Mesendoderm (in vitro differentiated cells): Measurements from ENCODE around the gene MPST.

Experiments used
- DNase-seq: peaks from one replicate; pipeline ENCODE4 v3.0.0; 2013
- H2AK5ac ChIP-seq: 2 replicates; pipeline ENCODE4 v1.6.1; 2013; ENCODE audit warnings: low read length, inconsistent platforms
- H2BK120ac ChIP-seq: 2 replicates; pipeline ENCODE4 v1.6.1; 2013; ENCODE audit warnings: low read depth, mild to moderate bottlenecking, low read length, moderate library complexity, mixed read lengths
- H2BK15ac ChIP-seq: replicated peaks from 2 replicates; pipeline ENCODE4 v1.6.1; 2013; ENCODE audit warnings: low read depth, mild to moderate bottlenecking, moderate library complexity
- H2BK5ac ChIP-seq: 2 replicates; pipeline ENCODE4 v1.6.1; 2013; ENCODE audit warnings: low read length, inconsistent platforms
- H3K18ac ChIP-seq: 2 replicates; pipeline ENCODE4 v1.6.1; 2013; ENCODE audit warnings: mild to moderate bottlenecking, low read length, mixed read lengths
- H3K23ac ChIP-seq: one replicate; pipeline ENCODE4 v1.6.1; 2013; ENCODE audit warnings: low read length
- H3K27ac ChIP-seq: 2 replicates; pipeline ENCODE4 v1.5.1; 2013; ENCODE audit warnings: low read depth, mild to moderate bottlenecking, inconsistent platforms, low read length, moderate library complexity
- H3K27me3 ChIP-seq: 2 replicates; pipeline ENCODE4 v1.6.1; 2013; ENCODE audit warnings: low read length, control low read depth, mild to moderate bottlenecking, inconsistent platforms; ENCODE audit not compliant: insufficient read depth, poor library complexity
- H3K36me3 ChIP-seq: 2 replicates; pipeline ENCODE4 v1.6.1; 2013; ENCODE audit warnings: low read length, inconsistent platforms; ENCODE audit not compliant: control insufficient read depth, insufficient read depth
- H3K4ac ChIP-seq: one replicate; pipeline ENCODE4 v1.6.1; 2013; ENCODE audit warnings: low read depth, mild to moderate bottlenecking, low read length, moderate library complexity
- H3K4me1 ChIP-seq: 2 replicates; pipeline ENCODE4 v1.6.1; 2013; ENCODE audit warnings: low read depth, low read length, inconsistent platforms; ENCODE audit not compliant: control insufficient read depth
- H3K4me2 ChIP-seq: 2 replicates; pipeline ENCODE4 v1.6.1; 2013; ENCODE audit warnings: low read length
- H3K4me3 ChIP-seq: 2 replicates; pipeline ENCODE4 v1.5.1; 2013; ENCODE audit warnings: mild to moderate bottlenecking, low read length
- H3K56ac ChIP-seq: one replicate; pipeline ENCODE4 v1.6.1; 2013; ENCODE audit warnings: low read length
- H3K79me1 ChIP-seq: 2 replicates; pipeline ENCODE4 v1.6.1; 2013; ENCODE audit warnings: low read length, inconsistent platforms
- H3K79me2 ChIP-seq: 2 replicates; pipeline ENCODE4 v1.6.1; 2013; ENCODE audit warnings: mild to moderate bottlenecking, low read length; ENCODE audit not compliant: control insufficient read depth, insufficient read depth
- H3K9ac ChIP-seq: 2 replicates; pipeline ENCODE4 v1.6.1; 2013; ENCODE audit warnings: low read length, inconsistent platforms
- H4K5ac ChIP-seq: one replicate; pipeline ENCODE4 v1.6.1; 2013; ENCODE audit warnings: low read length
- H4K8ac ChIP-seq: one replicate; pipeline ENCODE4 v1.6.1; 2013; ENCODE audit warnings: low read depth, mild to moderate bottlenecking, control low read depth, low read length, moderate library complexity
- WGBS: extraction: QIAGEN DNeasy Blood & Tissue Kit; methylation state at CpG from one replicate; pipeline ENCODE4 v1.1.7; 2013; ENCODE audit warnings: low lambda C conversion rate, missing lambda C conversion rate; ENCODE audit not compliant: insufficient coverage; ENCODE audit errors: extremely low coverage; 5-methylcytosine and 5-hydroxymethylcytosine counted together

MPST gene

DNA sequence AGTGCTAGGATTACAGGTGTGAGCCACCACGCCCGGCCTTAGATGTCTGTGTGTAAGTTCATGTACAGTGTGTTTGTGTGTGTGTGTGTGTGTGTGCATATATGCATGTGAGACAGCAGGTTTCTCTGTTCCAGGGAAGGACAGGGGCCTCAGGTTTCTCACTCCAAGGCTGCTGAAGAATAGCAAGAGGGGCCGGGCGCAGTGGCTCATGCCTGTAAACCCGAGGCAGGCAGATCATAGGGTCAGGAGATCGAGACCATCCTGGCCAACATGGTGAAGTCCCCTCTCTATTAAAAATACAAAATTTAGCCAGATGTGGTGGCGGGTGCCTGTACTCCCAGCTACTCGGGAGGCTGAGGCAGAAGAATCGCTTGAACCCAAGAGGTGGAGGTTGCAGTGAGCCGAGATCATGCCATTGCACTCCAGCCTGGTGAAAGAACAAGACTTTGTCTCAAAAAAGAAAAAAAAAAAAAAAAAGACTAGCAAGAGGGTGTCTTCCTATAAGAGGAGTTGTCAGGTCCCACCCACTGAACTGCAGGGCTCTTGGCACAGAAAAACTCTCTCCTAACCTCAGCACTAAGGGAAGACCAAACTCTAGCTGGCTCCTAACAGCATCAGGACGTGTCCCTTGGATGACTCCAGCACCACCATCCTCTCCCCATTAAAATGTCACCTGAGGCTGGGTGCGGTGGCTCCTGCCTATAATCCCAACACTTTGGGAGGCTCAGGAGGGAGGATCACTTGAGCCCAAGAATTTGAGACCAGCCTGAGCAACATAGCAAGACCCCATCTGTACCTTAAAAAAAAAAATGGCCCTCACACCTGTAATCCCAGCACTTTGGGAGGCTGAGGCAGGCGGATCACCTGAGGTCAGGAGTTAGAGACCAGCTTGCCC is 40.3 kb upstream of the MPST start:
- Histone ChIP-seq H2BK15ac (no peak overlapping the region), H3K79me2 (no peaks in the 10 kb centered on the region), H2BK120ac (no peak overlapping the region), H2AK5ac (no peak overlapping the region), H3K18ac (no peak overlapping the region), H3K4me3 (no peak overlapping the region), H3K79me1 (no peaks in the 10 kb centered on the region), H3K27ac (no peak overlapping the region), H3K56ac (no peak overlapping the region), H2BK5ac (no peak overlapping the region), H3K4ac (no peak overlapping the region), H3K36me3 (no peaks in the 10 kb centered on the region), H3K27me3 (no peaks in the 10 kb centered on the region), H4K8ac (no peak overlapping the region), H3K23ac (no peak overlapping the region), H3K4me2 (no peak overlapping the region), H3K9ac (no peak overlapping the region), H4K5ac (no peak overlapping the region), H3K4me1 (no peaks in the 10 kb centered on the region)
- WGBS = no CpG with 5 or more reads among the region's 13 CpGs
- DNase-seq = no peak

DNA sequence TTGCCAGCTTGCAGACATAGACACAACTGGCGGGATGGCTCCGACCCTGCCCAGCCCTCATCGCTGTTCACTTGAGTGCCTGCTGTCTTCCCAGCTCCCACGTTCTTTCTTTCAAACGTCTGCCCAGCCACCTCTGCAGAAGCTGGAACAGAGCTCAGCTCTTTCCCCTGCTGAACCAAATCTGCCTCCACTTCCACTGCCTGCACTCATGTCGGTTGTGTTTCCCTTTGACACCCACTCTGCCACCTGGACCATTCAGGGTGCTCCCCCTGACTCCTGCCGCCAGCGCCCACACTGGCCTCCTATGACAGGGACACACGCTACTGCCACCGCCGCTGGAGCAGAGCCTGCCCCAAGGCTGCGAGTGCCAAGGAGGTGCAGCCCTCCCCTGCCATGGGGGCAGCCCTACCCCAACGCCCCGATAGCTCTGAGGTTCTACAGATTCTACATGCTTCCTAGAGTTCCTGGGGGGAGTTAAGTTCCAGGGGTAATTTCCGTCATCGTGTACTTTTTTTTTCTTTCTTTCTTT is 38.2 kb upstream of the MPST start:
- H3K79me2 ChIP-seq = no peaks in the 10 kb centered on the region
- H3K27me3 ChIP-seq = no peaks in the 10 kb centered on the region
- H3K9ac ChIP-seq = no peak overlapping the region
- no peak overlapping the region for H3K18ac ChIP-seq
- no peak overlapping the region for H2BK120ac ChIP-seq
- H3K27ac ChIP-seq = no peak overlapping the region
- no peak overlapping the region for H3K23ac ChIP-seq
- no peak overlapping the region for H2AK5ac ChIP-seq
- no peak overlapping the region for H4K8ac ChIP-seq
- no CpG with 5 or more reads among the region's 16 CpGs for WGBS
- H3K56ac ChIP-seq = no peak overlapping the region
- no peak overlapping the region for H3K4me3 ChIP-seq
- no peaks in the 10 kb centered on the region for H3K4me1 ChIP-seq
- no peak for DNase-seq
- no peak overlapping the region for H4K5ac ChIP-seq
- H3K79me1 ChIP-seq = no peaks in the 10 kb centered on the region
- no peak overlapping the region for H3K4me2 ChIP-seq
- no peak overlapping the region for H2BK15ac ChIP-seq
- H3K4ac ChIP-seq = no peak overlapping the region
- H3K36me3 ChIP-seq = no peaks in the 10 kb centered on the region
- no peak overlapping the region for H2BK5ac ChIP-seq

DNA sequence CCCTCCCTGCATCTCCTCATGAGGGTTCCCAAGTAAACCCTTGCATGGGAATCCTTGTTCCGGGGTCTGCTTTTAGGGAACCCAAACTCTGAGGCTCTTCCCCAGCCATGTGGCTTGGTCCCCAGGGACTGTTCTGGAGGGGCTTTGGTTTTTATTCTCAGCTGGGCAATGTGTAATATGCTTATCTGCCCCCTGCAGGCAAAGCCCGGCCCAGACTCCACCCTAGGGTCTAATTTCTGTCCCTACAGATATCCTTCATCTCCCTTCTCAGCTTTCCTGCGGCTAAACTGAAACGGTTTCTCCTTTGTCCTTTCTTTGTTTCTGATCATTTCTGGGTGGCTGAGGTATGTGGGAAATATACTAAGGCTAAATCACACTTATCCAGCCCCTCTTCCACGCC is 37.4 kb upstream of the MPST start:
- no peak overlapping the region for H4K8ac ChIP-seq
- no peak overlapping the region for H2BK5ac ChIP-seq
- H3K4me2 ChIP-seq = no peak overlapping the region
- DNase-seq = no peak
- H2BK120ac ChIP-seq = no peak overlapping the region
- H3K79me2 ChIP-seq = no peaks in the 10 kb centered on the region
- H2AK5ac ChIP-seq = no peak overlapping the region
- H3K4me3 ChIP-seq = no peak overlapping the region
- no peaks in the 10 kb centered on the region for H3K4me1 ChIP-seq
- H2BK15ac ChIP-seq = no peak overlapping the region
- H4K5ac ChIP-seq = no peak overlapping the region
- no peak overlapping the region for H3K4ac ChIP-seq
- H3K18ac ChIP-seq = no peak overlapping the region
- no peak overlapping the region for H3K27ac ChIP-seq
- H3K23ac ChIP-seq = no peak overlapping the region
- WGBS = no CpG with 5 or more reads among the region's 5 CpGs
- no peaks in the 10 kb centered on the region for H3K36me3 ChIP-seq
- no peak overlapping the region for H3K9ac ChIP-seq
- H3K56ac ChIP-seq = no peak overlapping the region
- no peaks in the 10 kb centered on the region for H3K27me3 ChIP-seq
- H3K79me1 ChIP-seq = no peaks in the 10 kb centered on the region

DNA sequence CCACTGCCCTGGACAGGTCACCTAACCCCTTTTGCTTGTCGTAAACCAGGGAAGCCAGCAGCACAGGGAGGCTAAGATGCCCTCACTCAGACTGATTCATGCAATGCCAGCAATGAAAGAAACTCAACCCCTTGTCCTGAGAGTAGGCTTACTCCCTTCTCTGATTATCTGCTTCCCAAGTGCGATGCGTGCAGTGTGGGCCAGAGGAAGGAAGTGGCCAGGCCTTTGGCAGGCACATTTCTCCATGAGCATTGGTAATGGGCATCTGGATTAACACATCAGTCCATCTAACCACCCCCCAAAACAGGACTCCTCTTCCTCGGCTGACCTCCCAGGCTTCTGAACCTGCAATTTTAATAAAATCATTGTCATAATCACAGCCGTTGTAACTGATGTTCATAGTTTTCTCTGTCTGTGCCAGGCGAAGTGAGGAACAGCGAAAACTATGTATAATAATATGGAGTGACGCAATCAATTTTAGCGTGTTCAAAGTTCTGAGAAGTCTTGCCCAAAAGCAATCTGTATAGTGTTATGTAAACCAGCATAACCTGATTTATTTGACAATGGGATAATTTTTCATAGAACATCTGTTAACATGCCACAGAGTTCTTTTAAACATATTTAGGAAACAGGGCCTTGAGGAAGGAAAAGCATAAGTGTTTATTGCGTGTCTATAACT is 34.2 kb upstream of the MPST start:
- Histone ChIP-seq H3K4me3 (no peak overlapping the region), H3K27me3 (no peaks in the 10 kb centered on the region), H4K5ac (no peak overlapping the region), H2BK5ac (no peak overlapping the region), H3K23ac (no peak overlapping the region), H2BK15ac (no peak overlapping the region), H3K79me2 (no peaks in the 10 kb centered on the region), H3K36me3 (no peaks in the 10 kb centered on the region), H2AK5ac (no peak overlapping the region), H4K8ac (no peak overlapping the region), H3K27ac (no peak overlapping the region), H3K4me1 (no peaks in the 10 kb centered on the region), H3K56ac (no peak overlapping the region), H3K79me1 (no peaks in the 10 kb centered on the region), H3K18ac (no peak overlapping the region), H3K4me2 (no peak overlapping the region), H3K9ac (no peak overlapping the region), H3K4ac (no peak overlapping the region), H2BK120ac (no peak overlapping the region)
- DNase-seq = no peak
- WGBS = no CpG with 5 or more reads among the region's 10 CpGs

DNA sequence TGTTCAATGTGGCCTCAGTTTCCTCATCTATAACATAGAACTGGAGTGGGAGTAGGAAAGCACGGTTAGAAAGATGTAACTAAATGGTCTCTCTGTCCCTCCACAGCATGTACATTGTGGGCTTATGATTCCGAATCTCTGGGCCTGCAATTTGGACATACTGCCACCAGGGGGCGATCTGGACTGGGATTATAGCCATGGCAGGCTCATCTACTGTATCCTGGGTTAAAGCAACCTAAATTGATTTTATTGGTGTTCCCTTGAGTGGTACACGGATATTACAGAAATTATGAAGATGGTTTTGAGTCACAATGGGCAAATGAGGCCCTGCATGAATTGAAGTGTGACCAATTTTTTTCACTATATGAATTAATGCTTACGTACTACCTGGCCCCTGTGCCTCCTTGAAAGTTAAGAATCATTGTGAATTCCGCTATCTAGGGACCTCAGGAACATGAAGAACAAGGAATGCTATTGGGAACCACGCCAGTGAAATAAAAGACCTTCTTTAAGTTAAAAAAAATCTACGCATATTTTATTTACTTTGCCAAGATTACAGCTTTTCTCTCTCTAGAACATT is 33.2 kb upstream of the MPST start:
- Histone ChIP-seq H3K27me3 (no peaks in the 10 kb centered on the region), H2BK5ac (no peak overlapping the region), H4K5ac (no peak overlapping the region), H3K56ac (no peak overlapping the region), H2BK120ac (no peak overlapping the region), H3K4me1 (no peaks in the 10 kb centered on the region), H3K4ac (no peak overlapping the region), H3K4me2 (no peak overlapping the region), H3K4me3 (no peak overlapping the region), H3K27ac (no peak overlapping the region), H3K79me2 (no peaks in the 10 kb centered on the region), H2AK5ac (no peak overlapping the region), H3K79me1 (no peaks in the 10 kb centered on the region), H2BK15ac (no peak overlapping the region), H3K23ac (no peak overlapping the region), H4K8ac (no peak overlapping the region), H3K36me3 (no peaks in the 10 kb centered on the region), H3K9ac (no peak overlapping the region), H3K18ac (no peak overlapping the region)
- peak; percentile 45 for DNase-seq
- no CpG with 5 or more reads among the region's 8 CpGs for WGBS
